GM19372 (cell line): Measurements from ENCODE around the gene USP54.
"Not testable (repeated sequence)": the region's sequence is repeated elsewhere in the genome, so short reads cannot be mapped to it uniquely, and the experiment has no call there.

ENCODE experiments used
- ATAC-seq: cut with Tn5 transposase; IDR thresholded peaks from one replicate; pipeline ENCODE4 v1.9.1; 2021; ENCODE audit warnings: mild to moderate bottlenecking, low read depth, moderate library complexity; ENCODE audit not compliant: unreplicated experiment

USP54 gene

GRCh38 chr10:73590881-73591799, at the start of gene USP54:
TSS of gene USP54 (minus strand) at chr10:73591342. CDS start at chr10:73575658, 15,684 bp downstream.
- no peak for ATAC-seq

GRCh38 chr10:73639286-73639685, 48.1 kb upstream of the USP54 start:
- no peak for ATAC-seq

- no peak for ATAC-seq
Measured at GRCh38 chr10:73635781-73636180, 44.6 kb upstream of the USP54 start.

GRCh38 chr10:73634421-73634820, 43.3 kb upstream of the USP54 start:
- ATAC-seq: no peak

- ATAC-seq: no peak
Measured at GRCh38 chr10:73629165-73629564, 38.0 kb upstream of the USP54 start.

GRCh38 chr10:73628405-73628804, 37.3 kb upstream of the USP54 start:
- ATAC-seq: no peak

GRCh38 chr10:73627300-73627699, 36.2 kb upstream of the USP54 start:
- ATAC-seq: no peak

- peak; percentile 91 for ATAC-seq
Measured at GRCh38 chr10:73625884-73626752, 35.0 kb upstream of the USP54 start.

GRCh38 chr10:73625004-73625883, 34.1 kb upstream of the USP54 start:
- peak; percentile 45 for ATAC-seq

GRCh38 chr10:73623056-73623455, 31.9 kb upstream of the USP54 start:
- no peak for ATAC-seq

GRCh38 chr10:73620974-73621373, 29.8 kb upstream of the USP54 start:
- not testable (repeated sequence) for ATAC-seq

- not testable (repeated sequence) for ATAC-seq
Measured at GRCh38 chr10:73617143-73617542, 26.0 kb upstream of the USP54 start.

- ATAC-seq: no peak
Measured at GRCh38 chr10:73614720-73615119, 23.6 kb upstream of the USP54 start.

GRCh38 chr10:73609116-73609515, 18.0 kb upstream of the USP54 start:
- no peak for ATAC-seq

GRCh38 chr10:73601486-73601921, 10.4 kb upstream of the USP54 start:
- no peak for ATAC-seq

- ATAC-seq: no peak
Measured at GRCh38 chr10:73597346-73597745, 6.2 kb upstream of the USP54 start.

- ATAC-seq: no peak
Measured at GRCh38 chr10:73593812-73594211, 2.7 kb upstream of the USP54 start.

- ATAC-seq: no peak
Measured at GRCh38 chr10:73593110-73593509, 2.0 kb upstream of the USP54 start.

- no peak for ATAC-seq
Measured at GRCh38 chr10:73591935-73592699, 975 bp upstream of the USP54 start.
